Smooth muscle cell (in vitro differentiated cells): ENCODE results near the gene HOXA5. TPM values are rescaled to one million over a fixed set of nuclear protein-coding genes. Genes with fewer than 3 reads are reported as not detected.

Source experiments
- DNase-seq: peaks from one replicate; lab custom pipeline; 2025; ENCODE audit not compliant: unreplicated experiment; lab: John Stamatoyannopoulos, UW
- H2AFZ ChIP-seq: fragments of 200-600 bp; sonication (generic); 2 replicates; pipeline ENCODE4 v1.6.0; 2016; ENCODE audit warnings: antibody characterized with exemption, low read depth, mild to moderate bottlenecking
- H3F3A ChIP-seq: fragments of 200-600 bp; sonication (generic); 2 replicates; pipeline ENCODE4 v1.6.0; 2017; ENCODE audit warnings: antibody characterized with exemption, low read depth
- H3K27ac ChIP-seq: fragments of 200-600 bp; sonication (generic); 2 replicates; pipeline ENCODE4 v1.5.1; 2016; ENCODE audit warnings: low read depth, mild to moderate bottlenecking
- H3K27me3 ChIP-seq: fragments of 200-600 bp; sonication (generic); 2 replicates; pipeline ENCODE4 v1.6.1; 2016; ENCODE audit warnings: low read depth, mild to moderate bottlenecking
- H3K36me3 ChIP-seq: fragments of 200-600 bp; sonication (generic); 2 replicates; pipeline ENCODE4 v1.5.1; 2016; ENCODE audit warnings: low read depth
- H3K4me1 ChIP-seq: fragments of 200-600 bp; sonication (generic); 2 replicates; pipeline ENCODE4 v1.5.1; 2016; ENCODE audit warnings: low read depth
- H3K4me2 ChIP-seq: fragments of 200-600 bp; sonication (generic); 2 replicates; pipeline ENCODE4 v1.6.0; 2016; ENCODE audit warnings: mild to moderate bottlenecking
- H3K4me3 ChIP-seq: fragments of 200-600 bp; sonication (generic); 2 replicates; pipeline ENCODE4 v1.5.1; 2016; ENCODE audit warnings: mild to moderate bottlenecking
- H3K79me2 ChIP-seq: fragments of 200-600 bp; sonication (generic); 2 replicates; pipeline ENCODE4 v1.6.0; 2016; ENCODE audit warnings: low read depth, mild to moderate bottlenecking
- H3K9ac ChIP-seq: fragments of 200-600 bp; sonication (generic); 2 replicates; pipeline ENCODE4 v1.6.0; 2016; ENCODE audit warnings: low read depth
- H3K9me3 ChIP-seq: fragments of 200-600 bp; sonication (generic); replicated peaks from 2 replicates; pipeline ENCODE4 v1.5.1; 2016; ENCODE audit warnings: low read depth
- H4K20me1 ChIP-seq: fragments of 200-600 bp; sonication (generic); 2 replicates; pipeline ENCODE4 v1.6.0; 2016; ENCODE audit warnings: low read depth
- CTCF ChIP-seq: fragments of 200-600 bp; sonication (generic); IDR thresholded peaks from 2 replicates; pipeline ENCODE4 v1.5.1; 2017; ENCODE audit warnings: borderline replicate concordance, mild to moderate bottlenecking, antibody characterized with exemption; ENCODE audit not compliant: insufficient read depth, poor library complexity, severe bottlenecking
- WGBS: methylation state at CpG from one replicate; pipeline ENCODE4 v1.1.7; 2016; ENCODE audit warnings: low lambda C conversion rate; 5-methylcytosine and 5-hydroxymethylcytosine counted together
- polyA plus RNA-seq: library from polyadenylated mRNA; unstranded; fragments of >200 nt; fragmentation: Nextera tagmentation; extraction: Ambion mirVana; gene quantifications from 2 replicates; pipeline ENCODE4 v1.2.1, GENCODE V29; 2016
- total RNA-seq: library from RNA; depleted of rRNA; stranded (reverse); fragments of >200 nt; gene quantifications from 2 replicates; pipeline ENCODE4 v1.2.3, GENCODE V29; 2014

The HOXA5 gene
- total and polyA plus RNA-seq, 2 experiments from 2014 or later = 0.98 to 2.1 TPM

DNA sequence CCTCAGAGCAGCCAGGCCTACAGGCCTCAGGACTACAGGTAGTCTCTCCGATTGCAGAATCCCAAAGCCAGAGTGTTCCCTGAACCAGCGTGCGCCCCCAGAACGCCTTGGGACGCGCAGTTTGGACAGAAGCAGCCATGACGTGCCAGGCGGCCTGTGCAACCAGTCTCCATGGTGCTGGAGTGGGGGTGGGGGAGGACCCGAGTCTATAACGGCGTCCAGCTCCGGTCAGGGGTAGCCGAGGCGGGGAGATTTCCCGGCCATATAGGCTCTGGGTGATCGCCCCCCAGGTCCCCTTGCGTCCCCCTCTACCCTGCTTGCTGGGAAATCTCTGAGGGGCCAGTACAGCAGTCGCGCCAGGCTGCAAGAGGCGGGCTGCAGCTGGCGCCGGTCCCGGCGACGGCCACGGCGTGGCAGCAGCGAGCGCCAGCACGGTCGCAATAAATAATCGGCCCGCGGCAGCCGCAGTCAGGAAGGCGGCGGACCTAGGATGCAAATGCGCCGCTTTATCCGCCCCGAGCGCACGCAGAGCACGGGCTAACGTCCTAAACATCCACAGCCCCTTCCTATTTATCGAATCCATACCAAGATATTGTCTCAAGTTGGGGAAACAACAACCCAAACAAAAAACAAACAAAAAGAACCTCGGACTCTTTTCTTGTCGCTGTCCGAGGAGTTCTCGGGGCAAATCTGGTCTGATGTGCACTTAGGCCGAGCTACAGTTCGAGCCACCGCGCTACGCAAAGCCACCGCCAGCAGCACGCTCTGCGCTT lies 7.3 kb upstream of the HOXA5 start:
- Histone ChIP-seq H3K9me3 (no peaks in the 10 kb centered on the region), H3K27me3 (peaks cover 99% of the 10 kb centered on the region), H3K4me1 (no peaks in the 10 kb centered on the region), H3K4me3 (peak overlapping the region; percentile 43), H3K79me2 (no peaks in the 10 kb centered on the region), H4K20me1 (no peaks in the 10 kb centered on the region), H2AFZ (peak overlapping the region; percentile 72), H3K4me2 (peak overlapping the region; percentile 82), H3K9ac (no peak overlapping the region), H3K36me3 (no peaks in the 10 kb centered on the region), H3K27ac (no peak overlapping the region), H3F3A (no peaks in the 10 kb centered on the region)
- WGBS = 3% methylated on average over 58 of the region's 58 CpGs
- TF ChIP-seq CTCF = peak; percentile 73
- DNase-seq = no peak

- Histone ChIP-seq H3K4me3 (peak overlapping the region; percentile 43), H3K4me2 (peak overlapping the region; percentile 82), H3F3A (no peaks in the 10 kb centered on the region), H3K36me3 (no peaks in the 10 kb centered on the region), H3K4me1 (no peaks in the 10 kb centered on the region), H3K27ac (no peak overlapping the region), H3K9ac (no peak overlapping the region), H2AFZ (no peak overlapping the region), H3K27me3 (peaks cover 99% of the 10 kb centered on the region), H3K79me2 (no peaks in the 10 kb centered on the region), H4K20me1 (no peaks in the 10 kb centered on the region), H3K9me3 (no peaks in the 10 kb centered on the region)
- no peak for TF ChIP-seq CTCF
- DNase-seq = no peak
- WGBS = 67% methylated on average over 13 of the region's 13 CpGs
Measured at GRCh38 chr7:27149842-27150567, 6.5 kb upstream of the HOXA5 start.

DNA sequence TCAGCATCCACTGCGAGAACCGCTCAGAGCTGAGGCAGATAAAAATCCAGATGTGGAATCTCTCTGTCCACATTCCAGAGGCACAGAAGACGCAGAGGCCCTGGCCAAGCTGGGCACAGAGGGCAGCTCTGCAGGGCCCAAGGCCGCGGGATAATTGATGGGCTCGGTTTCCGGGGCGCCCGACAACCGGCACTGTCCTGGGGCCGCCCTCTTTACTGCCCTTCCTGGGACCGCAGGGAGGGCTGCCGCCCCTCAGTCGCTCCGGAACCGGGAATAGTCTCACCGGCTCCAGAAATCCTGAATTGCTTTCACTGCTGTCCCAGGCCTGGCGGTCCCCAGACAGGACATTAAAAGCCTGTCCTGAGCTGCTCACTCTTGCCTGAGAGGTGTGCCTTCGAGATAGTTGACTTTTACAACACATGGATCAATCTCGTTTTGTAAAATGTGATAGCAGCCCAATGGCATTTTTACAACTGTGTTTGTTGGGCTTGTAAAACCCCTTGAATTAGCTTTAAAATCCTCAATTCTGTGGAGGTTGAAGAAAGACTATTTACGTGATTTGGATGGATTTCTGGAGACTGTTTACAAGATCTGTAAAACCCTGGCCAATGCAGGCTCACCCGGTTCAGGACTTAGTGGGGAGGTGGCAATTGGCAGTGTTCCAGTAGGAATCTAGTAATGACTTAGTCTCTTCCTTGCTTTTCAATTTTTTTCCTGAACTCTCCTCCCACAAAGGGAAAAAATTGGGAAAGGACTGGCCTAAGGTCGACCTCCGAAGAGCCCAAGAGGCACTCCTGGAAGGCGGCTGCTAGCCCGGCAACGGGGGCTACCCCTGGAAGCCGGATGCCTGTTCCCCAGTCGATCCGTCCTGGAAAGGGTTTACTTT lies 5.5 kb upstream of the HOXA5 start:
- Histone ChIP-seq H3F3A (no peaks in the 10 kb centered on the region), H3K4me1 (no peaks in the 10 kb centered on the region), H4K20me1 (no peaks in the 10 kb centered on the region), H3K27ac (no peak overlapping the region), H2AFZ (no peak overlapping the region), H3K79me2 (no peaks in the 10 kb centered on the region), H3K4me2 (peak overlapping the region; percentile 74), H3K4me3 (no peak overlapping the region), H3K9me3 (no peaks in the 10 kb centered on the region), H3K27me3 (peaks cover 99% of the 10 kb centered on the region), H3K36me3 (no peaks in the 10 kb centered on the region), H3K9ac (no peak overlapping the region)
- DNase-seq = no peak
- no peak for TF ChIP-seq CTCF
- WGBS = 28% methylated on average over 30 of the region's 30 CpGs
